Adipose tissue (tissue), 3 donors: Measurements from ENCODE around the gene LRP1. TPM values are rescaled to one million over a fixed set of nuclear protein-coding genes. Genes with fewer than 3 reads are reported as not detected.

Experiments
- H3K27ac ChIP-seq: one replicate; pipeline ENCODE4 v1.5.1; 2013; ENCODE audit warnings: low read depth, low read length
- WGBS, 3 donors: extraction: QIAGEN DNeasy Blood & Tissue Kit; methylation state at CpG; one replicate each; pipeline ENCODE4 v1.1.7; 2013; 5-methylcytosine and 5-hydroxymethylcytosine counted together
- polyA plus RNA-seq, 3 donors: library from polyadenylated mRNA; stranded (reverse); fragments of 200-250 nt; gene quantifications; one replicate each; pipeline ENCODE4 v1.2.3, GENCODE V29; 2013
- donor health status: healthy with polysubstance abuse.
- donor health status: Bipolar disorder and iron deficiency.
- donor health status: healthy.

The LRP1 gene
- polyA plus RNA-seq, 3 donors, result 28.1 to 414 (median 116) TPM

DNA sequence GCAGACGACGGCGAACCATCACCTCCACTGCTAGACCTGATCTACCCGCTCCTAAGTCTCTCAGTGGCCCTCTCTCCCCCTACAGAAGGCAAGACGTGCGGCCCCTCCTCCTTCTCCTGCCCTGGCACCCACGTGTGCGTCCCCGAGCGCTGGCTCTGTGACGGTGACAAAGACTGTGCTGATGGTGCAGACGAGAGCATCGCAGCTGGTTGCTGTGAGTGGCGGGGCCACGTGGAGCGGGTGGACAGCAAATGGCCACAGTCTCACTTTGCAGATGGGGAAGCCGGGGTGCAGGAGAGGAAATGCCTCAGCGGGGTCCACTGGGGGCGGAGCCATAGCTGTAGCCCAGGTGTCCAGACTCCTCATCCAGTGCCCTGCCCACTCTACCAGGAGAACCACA, 66.9 kb downstream of the LRP1 start:
- 82 to 87% (median 83%) methylated on average over 18 to 19 of the region's 19 CpGs for WGBS, 3 donors
- no peak overlapping the region for H3K27ac ChIP-seq

DNA sequence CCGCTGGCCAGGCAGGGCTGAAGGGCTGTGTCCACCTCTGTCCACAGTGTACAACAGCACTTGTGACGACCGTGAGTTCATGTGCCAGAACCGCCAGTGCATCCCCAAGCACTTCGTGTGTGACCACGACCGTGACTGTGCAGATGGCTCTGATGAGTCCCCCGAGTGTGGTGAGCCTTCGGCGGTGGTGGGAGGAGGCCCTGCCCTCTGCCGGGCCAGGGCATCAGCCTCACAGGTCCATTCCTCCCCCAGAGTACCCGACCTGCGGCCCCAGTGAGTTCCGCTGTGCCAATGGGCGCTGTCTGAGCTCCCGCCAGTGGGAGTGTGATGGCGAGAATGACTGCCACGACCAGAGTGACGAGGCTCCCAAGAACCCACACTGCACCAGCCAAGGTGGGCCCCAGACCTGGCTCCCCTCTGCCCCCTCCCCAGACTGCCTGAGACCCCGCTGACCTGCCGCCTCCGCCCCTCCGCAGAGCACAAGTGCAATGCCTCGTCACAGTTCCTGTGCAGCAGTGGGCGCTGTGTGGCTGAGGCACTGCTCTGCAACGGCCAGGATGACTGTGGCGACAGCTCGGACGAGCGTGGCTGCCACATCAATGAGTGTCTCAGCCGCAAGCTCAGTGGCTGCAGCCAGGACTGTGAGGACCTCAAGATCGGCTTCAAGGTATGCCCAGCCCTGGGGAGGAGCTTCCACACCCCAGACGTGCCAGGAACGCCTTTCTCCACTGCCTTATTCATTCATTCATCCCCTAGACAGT, 67.5 kb downstream of the LRP1 start:
- 76 to 84% (median 84%) methylated on average over 34 of the region's 34 CpGs for WGBS, 3 donors
- no peak overlapping the region for H3K27ac ChIP-seq

DNA sequence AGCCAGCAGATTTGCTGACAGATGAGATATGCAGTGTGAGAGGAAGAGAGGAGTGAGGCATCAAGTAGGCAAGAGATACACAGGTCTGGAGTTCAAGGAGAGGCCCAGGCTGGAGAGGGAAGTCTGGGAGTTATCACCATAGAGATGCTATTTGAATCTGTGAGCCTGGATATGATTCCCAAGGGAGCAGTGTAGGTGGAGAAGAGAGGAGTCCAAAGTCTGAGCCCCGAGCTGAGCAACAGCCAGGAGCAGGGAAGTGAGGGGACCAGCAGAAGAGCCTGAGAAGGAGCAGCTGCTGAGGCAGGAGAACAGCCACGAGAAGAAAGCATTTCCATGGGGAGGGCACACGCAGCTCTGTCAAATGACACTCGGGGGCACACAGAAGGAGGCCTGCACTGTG, 68.2 kb downstream of the LRP1 start:
- WGBS, 3 donors, result 62 to 75% (median 63%) methylated on average over 4 of the region's 4 CpGs
- H3K27ac ChIP-seq, result no peak overlapping the region

DNA sequence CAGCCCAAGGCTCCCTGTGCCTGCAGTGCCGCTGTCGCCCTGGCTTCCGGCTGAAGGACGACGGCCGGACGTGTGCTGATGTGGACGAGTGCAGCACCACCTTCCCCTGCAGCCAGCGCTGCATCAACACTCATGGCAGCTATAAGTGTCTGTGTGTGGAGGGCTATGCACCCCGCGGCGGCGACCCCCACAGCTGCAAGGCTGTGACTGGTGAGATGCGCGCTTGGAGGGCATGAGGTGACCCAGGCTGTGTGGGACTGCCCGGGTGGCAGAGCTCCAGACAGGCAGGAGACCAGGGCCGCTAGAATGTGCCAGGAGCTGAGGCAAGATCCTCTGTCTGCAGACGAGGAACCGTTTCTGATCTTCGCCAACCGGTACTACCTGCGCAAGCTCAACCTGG, 68.7 kb downstream of the LRP1 start:
- no peak overlapping the region for H3K27ac ChIP-seq
- 90 to 92% (median 91%) methylated on average over 21 to 22 of the region's 22 CpGs for WGBS, 3 donors

DNA sequence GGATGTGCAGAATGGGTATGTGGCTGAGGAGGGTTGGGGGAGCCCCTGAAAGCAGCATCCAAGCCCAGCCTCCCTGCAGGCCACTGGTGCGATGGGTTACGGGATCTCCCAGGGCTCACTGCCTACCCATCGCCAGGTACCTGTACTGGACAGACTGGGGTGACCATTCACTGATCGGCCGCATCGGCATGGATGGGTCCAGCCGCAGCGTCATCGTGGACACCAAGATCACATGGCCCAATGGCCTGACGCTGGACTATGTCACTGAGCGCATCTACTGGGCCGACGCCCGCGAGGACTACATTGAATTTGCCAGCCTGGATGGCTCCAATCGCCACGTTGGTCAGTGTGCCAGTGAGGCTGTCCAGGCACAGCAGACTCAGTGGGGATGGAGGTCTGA, 70.0 kb downstream of the LRP1 start:
- no peak overlapping the region for H3K27ac ChIP-seq
- WGBS, 3 donors, result 88 to 94% (median 91%) methylated on average over 17 of the region's 17 CpGs

DNA sequence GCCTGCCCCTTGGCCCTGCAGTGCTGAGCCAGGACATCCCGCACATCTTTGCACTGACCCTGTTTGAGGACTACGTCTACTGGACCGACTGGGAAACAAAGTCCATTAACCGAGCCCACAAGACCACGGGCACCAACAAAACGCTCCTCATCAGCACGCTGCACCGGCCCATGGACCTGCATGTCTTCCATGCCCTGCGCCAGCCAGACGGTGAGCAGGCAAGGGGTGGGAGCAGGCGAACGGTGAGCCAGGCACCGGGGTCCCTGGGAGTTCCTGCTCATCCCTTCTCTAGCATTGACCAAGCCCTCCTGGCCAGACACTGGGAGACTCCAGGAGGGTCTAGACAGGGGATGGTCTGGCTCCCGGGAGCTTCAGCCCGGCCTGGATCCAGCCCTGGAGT, 70.9 kb downstream of the LRP1 start:
- 81 to 88% (median 85%) methylated on average over 15 of the region's 15 CpGs for WGBS, 3 donors
- H3K27ac ChIP-seq, result no peak overlapping the region

DNA sequence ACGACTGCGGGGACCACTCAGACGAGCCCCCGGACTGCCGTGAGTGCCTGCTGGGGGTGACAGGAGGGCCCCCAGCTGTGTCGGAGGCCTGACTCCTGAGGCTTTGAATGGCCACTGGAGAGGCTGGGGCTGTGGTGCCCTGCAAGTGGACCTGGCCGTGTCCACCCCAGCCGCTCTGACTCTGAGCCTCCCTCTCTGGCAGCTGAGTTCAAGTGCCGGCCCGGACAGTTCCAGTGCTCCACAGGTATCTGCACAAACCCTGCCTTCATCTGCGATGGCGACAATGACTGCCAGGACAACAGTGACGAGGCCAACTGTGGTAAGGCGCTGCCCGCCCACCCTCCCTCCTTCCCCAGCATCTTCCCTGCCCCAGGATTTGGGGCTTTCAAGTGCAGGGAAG, 72.2 kb downstream of the LRP1 start:
- WGBS, 3 donors, result 92 to 95% (median 94%) methylated on average over 15 of the region's 15 CpGs
- no peak overlapping the region for H3K27ac ChIP-seq

DNA sequence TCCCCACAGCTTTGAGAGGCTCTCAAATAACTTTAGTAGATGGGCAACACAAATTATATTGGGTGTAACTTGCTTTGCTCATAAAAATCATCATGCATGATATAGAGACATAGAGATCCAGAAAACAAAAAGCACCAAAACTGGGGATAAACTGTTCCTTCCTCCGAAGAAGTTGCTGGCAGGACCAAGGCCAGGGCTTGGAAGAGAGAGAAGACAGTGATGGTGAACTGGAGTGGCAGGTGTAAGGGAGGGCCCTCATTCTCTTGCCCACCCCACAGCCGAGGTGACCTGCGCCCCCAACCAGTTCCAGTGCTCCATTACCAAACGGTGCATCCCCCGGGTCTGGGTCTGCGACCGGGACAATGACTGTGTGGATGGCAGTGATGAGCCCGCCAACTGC, 72.9 kb downstream of the LRP1 start:
- 76 to 83% (median 77%) methylated on average over 8 of the region's 8 CpGs for WGBS, 3 donors
- H3K27ac ChIP-seq, result no peak overlapping the region

DNA sequence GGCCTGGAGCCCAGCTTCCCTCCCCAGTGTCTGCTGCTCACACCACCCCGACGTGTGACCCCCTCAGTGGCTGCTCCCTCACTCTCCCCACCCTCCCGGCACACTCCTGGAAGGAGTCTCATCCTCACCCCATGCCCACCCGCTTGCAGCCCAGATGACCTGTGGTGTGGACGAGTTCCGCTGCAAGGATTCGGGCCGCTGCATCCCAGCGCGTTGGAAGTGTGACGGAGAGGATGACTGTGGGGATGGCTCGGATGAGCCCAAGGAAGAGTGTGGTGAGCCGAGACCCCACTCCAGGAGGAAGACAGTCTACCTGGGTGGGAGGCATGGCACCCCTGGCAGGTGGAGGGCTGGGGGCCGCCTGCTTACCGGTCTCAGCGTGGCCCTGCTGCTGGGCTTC, 73.3 kb downstream of the LRP1 start:
- no peak overlapping the region for H3K27ac ChIP-seq
- WGBS, 3 donors, result 87 to 90% (median 88%) methylated on average over 15 to 16 of the region's 16 CpGs

DNA sequence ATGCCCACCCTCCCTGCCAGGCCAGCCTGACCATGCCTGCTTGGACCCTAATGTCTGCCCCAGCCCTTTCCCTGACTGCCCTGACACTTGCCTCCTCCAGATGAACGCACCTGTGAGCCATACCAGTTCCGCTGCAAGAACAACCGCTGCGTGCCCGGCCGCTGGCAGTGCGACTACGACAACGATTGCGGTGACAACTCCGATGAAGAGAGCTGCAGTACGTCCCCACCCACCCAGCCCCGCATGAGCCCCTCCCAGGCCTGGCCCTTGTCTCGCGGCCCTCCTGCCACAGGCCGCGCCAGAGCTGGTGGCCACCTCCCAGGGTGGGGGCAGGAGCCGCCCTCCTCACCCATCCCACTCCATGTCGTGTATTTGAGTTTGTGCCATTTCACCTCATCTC, 74.0 kb downstream of the LRP1 start:
- no peak overlapping the region for H3K27ac ChIP-seq
- WGBS, 3 donors, result 89 to 92% (median 90%) methylated on average over 16 to 19 of the region's 19 CpGs

DNA sequence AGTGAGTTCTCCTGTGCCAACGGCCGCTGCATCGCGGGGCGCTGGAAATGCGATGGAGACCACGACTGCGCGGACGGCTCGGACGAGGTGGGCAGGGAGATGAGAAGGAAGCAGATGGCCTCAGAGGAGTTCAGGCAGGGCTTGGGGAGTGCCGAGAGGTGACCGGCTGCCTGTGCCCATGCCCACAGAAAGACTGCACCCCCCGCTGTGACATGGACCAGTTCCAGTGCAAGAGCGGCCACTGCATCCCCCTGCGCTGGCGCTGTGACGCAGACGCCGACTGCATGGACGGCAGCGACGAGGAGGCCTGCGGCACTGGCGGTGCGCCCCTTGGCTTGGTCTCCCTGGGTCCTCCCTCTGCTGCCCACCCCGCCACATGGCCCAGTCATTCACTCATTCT, 74.9 kb downstream of the LRP1 start:
- 93 to 95% (median 94%) methylated on average over 28 of the region's 28 CpGs for WGBS, 3 donors
- H3K27ac ChIP-seq, result no peak overlapping the region

DNA sequence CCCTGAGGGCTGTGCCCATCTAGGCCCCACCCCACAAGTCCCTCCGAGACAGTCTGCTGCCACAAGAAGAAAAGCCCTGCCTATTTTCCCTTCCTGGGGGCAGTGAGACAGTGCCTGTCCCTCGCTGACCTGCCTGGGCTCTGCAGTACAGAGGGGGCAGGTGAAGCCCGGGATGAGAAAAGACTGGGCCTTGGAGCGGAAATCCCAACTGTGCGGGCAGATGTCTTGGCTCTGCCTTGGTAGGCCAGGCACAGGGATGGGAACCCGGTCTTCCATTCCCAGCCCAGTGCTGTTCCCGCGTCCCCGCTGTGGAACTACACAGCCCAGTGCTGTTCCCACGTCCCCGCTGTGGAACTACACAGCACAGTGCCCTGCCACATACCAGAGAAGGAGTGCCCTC, 75.5 kb downstream of the LRP1 start:
- 83 to 86% (median 86%) methylated on average over 11 of the region's 11 CpGs for whole genome bisulfite sequencing, 3 donors
- H3K27ac ChIP-seq, result no peak overlapping the region

DNA sequence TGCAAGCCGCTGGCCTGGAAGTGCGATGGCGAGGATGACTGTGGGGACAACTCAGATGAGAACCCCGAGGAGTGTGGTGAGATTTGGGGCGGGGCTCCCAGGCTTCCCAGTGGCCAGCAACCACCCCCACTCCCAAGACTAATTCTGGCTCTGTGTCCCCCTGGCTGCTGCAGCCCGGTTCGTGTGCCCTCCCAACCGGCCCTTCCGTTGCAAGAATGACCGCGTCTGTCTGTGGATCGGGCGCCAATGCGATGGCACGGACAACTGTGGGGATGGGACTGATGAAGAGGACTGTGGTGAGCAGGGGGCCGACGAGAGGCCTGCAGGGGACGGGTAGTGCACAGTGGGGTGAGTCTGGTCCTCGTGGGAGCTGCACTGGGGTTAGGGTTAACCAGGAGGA, 76.2 kb downstream of the LRP1 start:
- no peak overlapping the region for H3K27ac ChIP-seq
- WGBS, 3 donors, result 86 to 89% (median 88%) methylated on average over 19 of the region's 19 CpGs

DNA sequence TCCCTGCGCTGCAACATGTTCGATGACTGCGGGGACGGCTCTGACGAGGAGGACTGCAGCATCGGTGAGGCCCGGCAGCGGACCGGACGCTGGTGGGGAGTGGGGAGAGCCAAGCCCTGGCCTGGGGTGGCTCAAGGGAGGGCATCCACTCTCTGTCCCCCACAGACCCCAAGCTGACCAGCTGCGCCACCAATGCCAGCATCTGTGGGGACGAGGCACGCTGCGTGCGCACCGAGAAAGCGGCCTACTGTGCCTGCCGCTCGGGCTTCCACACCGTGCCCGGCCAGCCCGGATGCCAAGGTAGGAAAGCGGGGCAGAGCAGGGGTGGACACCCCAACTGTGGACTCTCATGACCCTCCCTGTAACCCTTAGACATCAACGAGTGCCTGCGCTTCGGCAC, 76.9 kb downstream of the LRP1 start:
- H3K27ac ChIP-seq, result no peak overlapping the region
- 91 to 94% (median 93%) methylated on average over 26 of the region's 26 CpGs for WGBS, 3 donors

DNA sequence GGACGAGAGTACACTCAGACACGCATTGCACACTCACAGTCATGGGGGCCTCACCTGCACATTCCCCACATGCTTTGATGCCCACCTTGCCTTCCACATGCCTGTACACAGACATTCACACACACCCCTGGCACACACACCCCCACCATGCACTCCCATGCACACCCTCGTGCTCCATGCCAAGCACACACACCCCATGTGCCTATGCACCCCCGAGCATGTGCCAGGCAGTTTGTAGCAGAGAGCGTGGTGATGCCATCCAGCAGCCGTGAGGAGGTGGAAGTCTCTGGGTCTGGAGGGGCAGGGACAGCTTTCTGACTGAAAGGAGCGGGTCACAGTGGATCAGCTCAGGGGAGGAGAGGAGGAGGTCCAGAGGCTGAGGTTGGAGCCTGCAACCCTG, 77.6 kb downstream of the LRP1 start:
- H3K27ac ChIP-seq, result no peak overlapping the region
- 83 to 92% (median 83%) methylated on average over 7 of the region's 7 CpGs for WGBS, 3 donors

DNA sequence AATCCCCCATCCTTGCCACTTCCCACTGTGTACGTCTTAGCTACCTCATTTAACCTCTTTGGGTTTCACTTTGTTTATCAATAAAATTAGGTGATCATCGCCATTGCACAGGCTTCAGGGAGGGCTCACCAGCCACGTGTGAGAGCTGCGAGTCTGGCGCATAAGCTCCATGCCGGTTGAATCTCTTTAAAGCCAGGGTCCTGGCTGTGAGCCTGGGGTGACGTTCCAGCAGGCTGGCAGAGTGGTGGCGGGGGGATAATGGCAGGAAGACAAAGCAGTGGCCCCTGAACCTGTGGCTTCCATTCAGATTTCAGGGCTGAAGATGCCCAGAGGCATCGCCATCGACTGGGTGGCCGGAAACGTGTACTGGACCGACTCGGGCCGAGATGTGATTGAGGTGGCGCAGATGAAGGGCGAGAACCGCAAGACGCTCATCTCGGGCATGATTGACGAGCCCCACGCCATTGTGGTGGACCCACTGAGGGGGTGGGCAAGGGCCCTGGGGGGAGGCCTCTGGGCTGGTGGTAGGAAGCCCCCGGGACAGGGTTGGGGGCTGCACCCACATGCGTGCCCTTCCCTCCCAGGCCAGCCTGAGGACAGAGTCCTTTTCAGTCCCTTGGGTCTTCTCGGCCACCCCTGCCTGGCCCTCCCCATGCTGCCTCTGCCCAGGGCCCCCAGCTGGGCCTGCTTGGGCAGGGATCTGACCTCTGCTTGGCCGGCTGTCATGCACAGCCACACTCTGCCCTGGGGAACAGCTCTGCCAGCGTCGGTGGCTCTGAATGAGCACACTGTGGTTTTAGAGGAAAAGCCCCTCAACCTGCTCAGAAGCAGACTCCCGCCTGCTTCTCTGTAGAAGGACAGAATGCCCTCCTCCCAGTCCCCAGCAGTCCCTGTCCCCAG, 79.7 kb downstream of the LRP1 start:
- WGBS, 3 donors, result 82 to 89% (median 89%) methylated on average over 29 of the region's 29 CpGs
- no peak overlapping the region for H3K27ac ChIP-seq

DNA sequence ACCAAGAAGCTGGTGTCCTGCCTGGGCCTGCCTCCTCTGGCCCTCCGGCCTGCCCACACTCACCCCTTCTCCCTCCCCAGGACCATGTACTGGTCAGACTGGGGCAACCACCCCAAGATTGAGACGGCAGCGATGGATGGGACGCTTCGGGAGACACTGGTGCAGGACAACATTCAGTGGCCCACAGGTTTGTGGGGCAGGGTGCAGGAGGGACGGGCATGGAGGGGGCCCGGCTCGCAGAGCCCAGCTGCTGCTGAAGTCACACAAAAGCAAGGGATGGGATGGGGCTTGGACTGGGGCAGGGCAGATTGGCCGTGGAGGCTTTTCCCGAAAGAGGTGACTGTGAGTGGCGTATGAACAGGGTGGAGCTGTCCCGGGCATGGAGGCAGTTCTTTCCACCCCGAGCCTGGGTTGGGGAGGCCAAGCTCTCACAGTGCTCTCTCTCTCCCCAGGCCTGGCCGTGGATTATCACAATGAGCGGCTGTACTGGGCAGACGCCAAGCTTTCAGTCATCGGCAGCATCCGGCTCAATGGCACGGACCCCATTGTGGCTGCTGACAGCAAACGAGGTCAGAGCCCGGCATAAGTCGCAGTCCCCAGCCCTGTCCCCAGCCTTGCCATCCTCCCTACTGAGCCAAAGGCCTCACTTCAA, 80.5 kb downstream of the LRP1 start:
- WGBS, 3 donors, result 72 to 82% (median 73%) methylated on average over 22 of the region's 22 CpGs
- no peak overlapping the region for H3K27ac ChIP-seq

DNA sequence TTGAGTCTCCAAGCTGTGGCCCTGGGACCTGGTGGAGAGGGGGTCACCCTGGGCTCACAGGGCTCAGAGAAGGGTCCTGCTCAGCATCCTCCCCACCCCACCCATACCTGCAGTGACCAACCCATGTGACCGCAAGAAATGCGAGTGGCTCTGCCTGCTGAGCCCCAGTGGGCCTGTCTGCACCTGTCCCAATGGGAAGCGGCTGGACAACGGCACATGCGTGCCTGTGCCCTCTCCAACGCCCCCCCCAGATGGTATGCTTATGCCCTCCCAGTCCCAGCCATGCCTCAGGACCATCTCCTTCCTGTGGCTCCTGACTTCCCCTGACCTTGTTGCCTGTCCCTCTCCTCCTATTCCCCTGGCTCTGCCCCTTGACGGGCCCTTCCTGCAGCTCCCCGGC, 81.6 kb downstream of the LRP1 start:
- no peak overlapping the region for H3K27ac ChIP-seq
- 84 to 86% (median 85%) methylated on average over 8 of the region's 8 CpGs for WGBS, 3 donors

DNA sequence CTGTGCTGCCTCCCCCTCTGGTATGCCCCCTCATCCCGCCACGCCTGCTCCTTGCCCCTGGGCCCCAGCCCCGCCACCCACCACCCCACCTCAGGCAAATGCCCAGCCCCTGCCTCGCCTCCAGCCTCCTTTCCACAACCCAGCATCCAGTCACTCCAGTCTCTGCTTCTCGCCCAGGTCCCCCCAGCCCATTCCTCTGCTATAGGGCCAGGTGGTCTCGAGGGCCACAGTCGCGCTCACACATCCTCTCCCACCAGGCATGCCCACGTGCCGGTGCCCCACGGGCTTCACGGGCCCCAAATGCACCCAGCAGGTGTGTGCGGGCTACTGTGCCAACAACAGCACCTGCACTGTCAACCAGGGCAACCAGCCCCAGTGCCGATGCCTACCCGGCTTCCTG, 82.2 kb downstream of the LRP1 start:
- WGBS, 3 donors, result 89 to 92% (median 91%) methylated on average over 14 to 15 of the region's 15 CpGs
- H3K27ac ChIP-seq, result no peak overlapping the region
